ENCODE data around the gene EIF4B. TPM values are rescaled to one million over a fixed set of nuclear protein-coding genes. Genes with fewer than 3 reads are reported as not detected.

Gene EIF4B
- total RNA-seq, 1 donor from 2014 or later: 250 TPM

GRCh38 chr12:53067993-53068770 is 61.9 kb downstream of the EIF4B start:
- no peak for DNase-seq (ENCODE audit: extremely low read depth, low read depth, low spot score)

- no peak for DNase-seq (ENCODE audit: extremely low read depth, low read depth, low spot score)
Measured at GRCh38 chr12:53068811-53069585, 62.7 kb downstream of the EIF4B start.

GRCh38 chr12:53069621-53070410 is 63.6 kb downstream of the EIF4B start:
- DNase-seq (ENCODE audit: extremely low read depth, low read depth, low spot score): no peak

GRCh38 chr12:53070877-53071492 is 64.7 kb downstream of the EIF4B start:
- no peak for DNase-seq (ENCODE audit: extremely low read depth, low read depth, low spot score)

- no peak for DNase-seq (ENCODE audit: extremely low read depth, low read depth, low spot score)
Measured at GRCh38 chr12:53071591-53072551, 65.6 kb downstream of the EIF4B start.

- DNase-seq (ENCODE audit: extremely low read depth, low read depth, low spot score): no peak
Measured at GRCh38 chr12:53073881-53074280, 67.6 kb downstream of the EIF4B start.

GRCh38 chr12:53074283-53074998 is 68.2 kb downstream of the EIF4B start:
- DNase-seq (ENCODE audit: extremely low read depth, low read depth, low spot score): no peak

- DNase-seq (ENCODE audit: extremely low read depth, low read depth, low spot score): no peak
Measured at GRCh38 chr12:53074999-53075370, 68.7 kb downstream of the EIF4B start.

GRCh38 chr12:53076461-53076860 is 70.2 kb downstream of the EIF4B start:
- DNase-seq (ENCODE audit: extremely low read depth, low read depth, low spot score): no peak

- no peak for DNase-seq (ENCODE audit: extremely low read depth, low read depth, low spot score)
Measured at GRCh38 chr12:53077030-53077429, 70.8 kb downstream of the EIF4B start.

- no peak for DNase-seq (ENCODE audit: extremely low read depth, low read depth, low spot score)
Measured at GRCh38 chr12:53078425-53079225, 72.4 kb downstream of the EIF4B start.

- DNase-seq (ENCODE audit: extremely low read depth, low read depth, low spot score): peak; percentile 56
Measured at GRCh38 chr12:53079226-53080117, 73.2 kb downstream of the EIF4B start, which contains the start of gene SPRYD3. Gene SPRYD3, minus strand, starts transcription at chr12:53079390. Its CDS starts 57 bp downstream, at chr12:53079333.

GRCh38 chr12:53082637-53083175 is 76.5 kb downstream of the EIF4B start:
- no peak for DNase-seq (ENCODE audit: extremely low read depth, low read depth, low spot score)

GRCh38 chr12:53086361-53086760 is 80.1 kb downstream of the EIF4B start:
- no peak for DNase-seq (ENCODE audit: extremely low read depth, low read depth, low spot score)

- no peak for DNase-seq (ENCODE audit: extremely low read depth, low read depth, low spot score)
Measured at GRCh38 chr12:53090105-53090504, 83.8 kb downstream of the EIF4B start.

GRCh38 chr12:53090554-53090953 is 84.3 kb downstream of the EIF4B start:
- no peak for DNase-seq (ENCODE audit: extremely low read depth, low read depth, low spot score)

GRCh38 chr12:53091756-53092155 is 85.5 kb downstream of the EIF4B start:
- DNase-seq (ENCODE audit: extremely low read depth, low read depth, low spot score): no peak

Data from glomerular endothelial cell (primary cell).